HCT116 (cell line): ENCODE data around the gene MCC. TPM values are rescaled to one million over a fixed set of nuclear protein-coding genes. Genes with fewer than 3 reads are reported as not detected.

Experiments
- ATAC-seq: fragments of 200-7000 bp; cut with Tn5 transposase; 2 replicates; pipeline ENCODE4 v1.9.1; 2020; ENCODE audit warnings: mild to moderate bottlenecking, moderate library complexity
- BruUV-seq: library from RNA; stranded (reverse); fragments of 400-500 nt; replicated peaks from 2 replicates; lab custom pipeline; 2021; lab: Mats Ljungman, UMichigan
- CTCF ChIA-PET: fragments of 300-600 bp; sonication (Branson Sonifier 250); formaldehyde crosslinking; loops from one replicate; lab custom pipeline; 2021; ENCODE audit warnings: antibody characterized with exemption; lab: Charles Lee
- POLR2A ChIA-PET: fragments of 300-600, 350-600 bp; sonication (Branson Sonifier 250); formaldehyde crosslinking; loops from one replicate; lab custom pipeline; 2021; ENCODE audit warnings: antibody characterized with exemption; lab: Charles Lee
- RAD21 ChIA-PET, 2 experiments: fragments of 300-600 bp; sonication (Branson Sonifier 250); formaldehyde crosslinking; loops; one replicate each; lab custom pipeline; 2023; ENCODE audit warnings: low total read pairs in 2 of 2; ENCODE audit not compliant: uncharacterized antibody in 2 of 2, unreplicated experiment in 2 of 2, low non-redundant PET in 1 of 2; lab: Charles Lee
- DNase-seq: peaks from one replicate; pipeline ENCODE4 v3.0.0-alpha.2; 2010; ENCODE audit warnings: low read depth, low spot score
- H2AFZ ChIP-seq: fragments of 200-600 bp; shearing (Covaris generic), sonication (generic); 2 replicates; pipeline ENCODE4 v1.6.1; 2017; ENCODE audit warnings: low read depth, mixed run types, mixed read lengths, antibody characterized with exemption, low read length; ENCODE audit not compliant: poor library complexity, severe bottlenecking
- H3K27ac ChIP-seq: 2 replicates; pipeline ENCODE4 v1.5.1; 2012; ENCODE audit warnings: low read depth, low read length
- H3K27me3 ChIP-seq: fragments of 200-600 bp; sonication (generic); 2 replicates; pipeline ENCODE4 v1.6.1; 2016; ENCODE audit warnings: mixed run types, low read length, mixed read lengths; ENCODE audit not compliant: insufficient read depth
- H3K36me3 ChIP-seq, 2 experiments: fragments of 200-500 bp in 1 of 2; fragments of 200-600 bp in 1 of 2; sonication (Bioruptor generic) in 1 of 2; sonication (generic) in 1 of 2; 2 replicates each; pipeline versions ENCODE4 v1.5.1 to v1.6.1; 2014 to 2016; ENCODE audit warnings: low read length in 2 of 2, inconsistent platforms in 1 of 2, mixed read lengths in 1 of 2, mixed run types in 1 of 2; ENCODE audit not compliant: insufficient read depth in 2 of 2, control insufficient read depth in 1 of 2
- H3K4me1 ChIP-seq, 2 experiments: fragments of 200-600 bp in 1 of 2; sonication (generic) in 1 of 2; 2 replicates each; pipeline versions ENCODE4 v1.5.1 to v1.6.1; 2012 to 2017; ENCODE audit warnings: low read length in 2 of 2, inconsistent platforms in 1 of 2, mild to moderate bottlenecking in 1 of 2, mixed read lengths in 1 of 2, mixed run types in 1 of 2, moderate library complexity in 1 of 2; ENCODE audit not compliant: insufficient read depth in 2 of 2, control insufficient read depth in 1 of 2
- H3K4me2 ChIP-seq: fragments of 200-600 bp; sonication (generic); 2 replicates; pipeline ENCODE4 v1.6.1; 2017; ENCODE audit warnings: mixed run types, low read length, mixed read lengths
- H3K4me3 ChIP-seq, 2 experiments: fragments of 200-600 bp in 1 of 2; sonication (generic) in 1 of 2; replicated peaks in 1 of 2; 2 replicates each; pipeline ENCODE4 v1.5.1; 2011 to 2016; ENCODE audit warnings: low read length in 2 of 2, control low read depth in 1 of 2, low read depth in 1 of 2, mild to moderate bottlenecking in 1 of 2, mixed read lengths in 1 of 2, mixed run types in 1 of 2
- H3K79me2 ChIP-seq: fragments of 200-600 bp; sonication (generic); 2 replicates; pipeline ENCODE4 v1.6.1; 2017; ENCODE audit warnings: mild to moderate bottlenecking, mixed run types, low read length, moderate library complexity, mixed read lengths; ENCODE audit not compliant: insufficient read depth
- H3K9ac ChIP-seq: fragments of 200-600 bp; sonication (generic); 2 replicates; pipeline ENCODE4 v1.6.1; 2016; ENCODE audit warnings: low read length, mixed read lengths
- H3K9me2 ChIP-seq: fragments of 200-600 bp; sonication (generic), shearing (Covaris generic); 2 replicates; pipeline ENCODE4 v1.6.1; 2017; ENCODE audit warnings: mixed run types, mild to moderate bottlenecking, moderate library complexity; ENCODE audit not compliant: insufficient read depth
- H3K9me3 ChIP-seq, 2 experiments: fragments of 200-500 bp in 1 of 2; fragments of 200-600 bp in 1 of 2; sonication (Bioruptor generic) in 1 of 2; sonication (generic) in 1 of 2; 2 replicates each; pipeline ENCODE4 v1.6.1; 2014 to 2017; ENCODE audit warnings: low read length in 2 of 2, mixed read lengths in 2 of 2, inconsistent platforms in 1 of 2, low read depth in 1 of 2, mild to moderate bottlenecking in 1 of 2, mixed run types in 1 of 2, moderate library complexity in 1 of 2; ENCODE audit not compliant: control insufficient read depth in 1 of 2, insufficient read depth in 1 of 2
- H4K20me1 ChIP-seq: fragments of 200-600 bp; sonication (generic), shearing (Covaris generic); 2 replicates; pipeline ENCODE4 v1.6.1; 2017; ENCODE audit warnings: mixed run types, mild to moderate bottlenecking, moderate library complexity; ENCODE audit not compliant: insufficient read depth
- CBX3 ChIP-seq: IDR thresholded peaks from 2 replicates; pipeline ENCODE4 v1.6.1; 2012; ENCODE audit warnings: low read depth
- EGR1 ChIP-seq: IDR thresholded peaks from 2 replicates; pipeline ENCODE4 v1.6.1; 2012; ENCODE audit warnings: low read depth
- ELF1 ChIP-seq: IDR thresholded peaks from 2 replicates; pipeline ENCODE4 v1.6.1; 2012; ENCODE audit warnings: low read depth, borderline replicate concordance
- EZH2 ChIP-seq: fragments of 200-600 bp; sonication (generic); IDR thresholded peaks from 2 replicates; pipeline ENCODE4 v1.6.1; 2017; ENCODE audit warnings: antibody characterized with exemption, mixed run types
- JUND ChIP-seq: IDR thresholded peaks from 2 replicates; pipeline ENCODE4 v1.6.1; 2012
- POLR2A ChIP-seq: IDR thresholded peaks from 2 replicates; pipeline ENCODE4 v1.7.0; 2011; ENCODE audit warnings: borderline replicate concordance; ENCODE audit not compliant: insufficient read depth, insufficient read length; ENCODE audit errors: extremely low read depth
- POLR2AphosphoS5 ChIP-seq: IDR thresholded peaks from 2 replicates; pipeline ENCODE4 v1.6.1; 2011; ENCODE audit warnings: mild to moderate bottlenecking, low read depth, low read length, moderate library complexity
- SIN3A ChIP-seq: IDR thresholded peaks from 2 replicates; pipeline ENCODE4 v1.6.1; 2012; ENCODE audit warnings: low read depth
- SP1 ChIP-seq: IDR thresholded peaks from 2 replicates; pipeline ENCODE4 v1.6.1; 2012; ENCODE audit warnings: low read depth
- SRF ChIP-seq: IDR thresholded peaks from 2 replicates; pipeline ENCODE4 v1.6.1; 2012; ENCODE audit warnings: low read depth
- TCF7L2 ChIP-seq: IDR thresholded peaks from 2 replicates; pipeline ENCODE4 v1.7.0; 2011; ENCODE audit warnings: borderline replicate concordance, inconsistent platforms; ENCODE audit not compliant: insufficient read depth, insufficient read length; ENCODE audit errors: extremely low read depth
- ZFX ChIP-seq: fragments of 450-650 bp; IDR thresholded peaks from 2 replicates; pipeline ENCODE4 v1.6.1; 2017
- intact Hi-C: fragments of 100-400 bp; cut with micrococcal nuclease; formaldehyde crosslinking; loops from 2 replicates; pipeline ENCODE4 v1.10.0; 2022
- total RNA-seq: library from RNA; stranded (reverse); gene quantifications from one replicate; pipeline ENCODE4 v1.2.1, GENCODE V29; 2021; ENCODE audit not compliant: unreplicated experiment
- TF ChIP-seq, protein P1 (sequence below), 3 experiments: fragments of 200-600 bp in 1 of 3; sonication (generic) in 1 of 3; IDR thresholded peaks in 2 of 3; conservative IDR thresholded peaks in 1 of 3; 2 replicates each; pipeline ENCODE4 v1.5.1; 2012 to 2017; ENCODE audit warnings: low read depth in 2 of 3, low read length in 2 of 3, antibody characterized with exemption in 1 of 3, borderline replicate concordance in 1 of 3, control low read depth in 1 of 3, mild to moderate bottlenecking in 1 of 3, mixed read lengths in 1 of 3, mixed run types in 1 of 3, moderate library complexity in 1 of 3; ENCODE audit not compliant: insufficient read depth in 1 of 3
- TF ChIP-seq, protein P2 (sequence below): IDR thresholded peaks from 2 replicates; pipeline ENCODE4 v1.6.1; 2012
- TF ChIP-seq, protein P3 (sequence below): IDR thresholded peaks from 2 replicates; pipeline ENCODE4 v1.6.1; 2011; ENCODE audit warnings: mild to moderate bottlenecking, low read length, moderate library complexity; ENCODE audit not compliant: insufficient replicate concordance; ENCODE audit errors: extremely low read depth
- TF ChIP-seq, protein P4 (sequence below): IDR thresholded peaks from 2 replicates; pipeline ENCODE4 v1.6.1; 2012

The MCC gene
- total RNA-seq, 1 experiment from 2014 or later: 20.1 TPM

DNA sequence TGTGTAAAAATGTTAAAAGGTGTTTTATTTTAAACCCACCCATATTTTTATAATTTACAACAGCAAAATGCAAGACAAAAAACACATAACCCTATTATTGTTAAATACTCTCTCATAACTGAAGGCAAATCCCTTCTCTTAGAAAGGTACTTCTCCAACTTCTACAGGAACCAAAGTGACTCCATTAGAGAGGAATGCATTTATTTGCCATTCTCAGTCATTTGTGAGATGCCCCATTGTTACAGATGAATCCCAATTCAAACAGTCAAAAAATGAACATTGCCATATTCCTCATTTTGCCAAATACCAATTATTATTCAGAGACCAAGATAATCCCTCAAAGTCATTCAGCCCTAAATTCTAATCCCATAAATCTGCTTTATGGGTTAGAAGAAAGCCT lies 229.2 kb downstream of the MCC start:
- Histone ChIP-seq H4K20me1 (no peaks in the 10 kb centered on the region), H3K9ac (no peak overlapping the region), H2AFZ (no peak overlapping the region), H3K27me3 (no peaks in the 10 kb centered on the region), H3K27ac (no peak overlapping the region), H3K36me3 (no peaks in the 10 kb centered on the region), H3K4me2 (no peak overlapping the region), H3K9me2 (no peaks in the 10 kb centered on the region), H3K79me2 (no peaks in the 10 kb centered on the region), H3K9me3 (no peaks in the 10 kb centered on the region), H3K4me3 (no peak overlapping the region), H3K4me1 (no peaks in the 10 kb centered on the region)
- ATAC-seq: no peak
- no peak for DNase-seq
- RAD21 ChIA-PET: no interaction called here
- BruUV-seq: no TSS peak
- intact Hi-C loops: no loop called here
- CTCF ChIA-PET: no interaction called here
- POLR2A ChIA-PET: no interaction called here
- TF ChIP-seq, protein P1, sequence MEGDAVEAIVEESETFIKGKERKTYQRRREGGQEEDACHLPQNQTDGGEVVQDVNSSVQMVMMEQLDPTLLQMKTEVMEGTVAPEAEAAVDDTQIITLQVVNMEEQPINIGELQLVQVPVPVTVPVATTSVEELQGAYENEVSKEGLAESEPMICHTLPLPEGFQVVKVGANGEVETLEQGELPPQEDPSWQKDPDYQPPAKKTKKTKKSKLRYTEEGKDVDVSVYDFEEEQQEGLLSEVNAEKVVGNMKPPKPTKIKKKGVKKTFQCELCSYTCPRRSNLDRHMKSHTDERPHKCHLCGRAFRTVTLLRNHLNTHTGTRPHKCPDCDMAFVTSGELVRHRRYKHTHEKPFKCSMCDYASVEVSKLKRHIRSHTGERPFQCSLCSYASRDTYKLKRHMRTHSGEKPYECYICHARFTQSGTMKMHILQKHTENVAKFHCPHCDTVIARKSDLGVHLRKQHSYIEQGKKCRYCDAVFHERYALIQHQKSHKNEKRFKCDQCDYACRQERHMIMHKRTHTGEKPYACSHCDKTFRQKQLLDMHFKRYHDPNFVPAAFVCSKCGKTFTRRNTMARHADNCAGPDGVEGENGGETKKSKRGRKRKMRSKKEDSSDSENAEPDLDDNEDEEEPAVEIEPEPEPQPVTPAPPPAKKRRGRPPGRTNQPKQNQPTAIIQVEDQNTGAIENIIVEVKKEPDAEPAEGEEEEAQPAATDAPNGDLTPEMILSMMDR (IDR thresholded peaks at IDR 0.05 in 2 of 3, conservative IDR thresholded peaks at IDR 0.05 in 1 of 3; ENCODE audit: borderline replicate concordance in 1 of 3, insufficient read depth in 1 of 3, low read depth in 2 of 3, low read length in 2 of 3): no peak
- no peak for TF ChIP-seq EZH2
- TF ChIP-seq, protein P2, sequence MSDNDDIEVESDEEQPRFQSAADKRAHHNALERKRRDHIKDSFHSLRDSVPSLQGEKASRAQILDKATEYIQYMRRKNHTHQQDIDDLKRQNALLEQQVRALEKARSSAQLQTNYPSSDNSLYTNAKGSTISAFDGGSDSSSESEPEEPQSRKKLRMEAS: no peak
- no peak for TF ChIP-seq SP1
- TF ChIP-seq, protein P3, sequence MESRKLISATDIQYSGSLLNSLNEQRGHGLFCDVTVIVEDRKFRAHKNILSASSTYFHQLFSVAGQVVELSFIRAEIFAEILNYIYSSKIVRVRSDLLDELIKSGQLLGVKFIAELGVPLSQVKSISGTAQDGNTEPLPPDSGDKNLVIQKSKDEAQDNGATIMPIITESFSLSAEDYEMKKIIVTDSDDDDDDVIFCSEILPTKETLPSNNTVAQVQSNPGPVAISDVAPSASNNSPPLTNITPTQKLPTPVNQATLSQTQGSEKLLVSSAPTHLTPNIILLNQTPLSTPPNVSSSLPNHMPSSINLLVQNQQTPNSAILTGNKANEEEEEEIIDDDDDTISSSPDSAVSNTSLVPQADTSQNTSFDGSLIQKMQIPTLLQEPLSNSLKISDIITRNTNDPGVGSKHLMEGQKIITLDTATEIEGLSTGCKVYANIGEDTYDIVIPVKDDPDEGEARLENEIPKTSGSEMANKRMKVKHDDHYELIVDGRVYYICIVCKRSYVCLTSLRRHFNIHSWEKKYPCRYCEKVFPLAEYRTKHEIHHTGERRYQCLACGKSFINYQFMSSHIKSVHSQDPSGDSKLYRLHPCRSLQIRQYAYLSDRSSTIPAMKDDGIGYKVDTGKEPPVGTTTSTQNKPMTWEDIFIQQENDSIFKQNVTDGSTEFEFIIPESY: no peak
- TF ChIP-seq, protein P4, sequence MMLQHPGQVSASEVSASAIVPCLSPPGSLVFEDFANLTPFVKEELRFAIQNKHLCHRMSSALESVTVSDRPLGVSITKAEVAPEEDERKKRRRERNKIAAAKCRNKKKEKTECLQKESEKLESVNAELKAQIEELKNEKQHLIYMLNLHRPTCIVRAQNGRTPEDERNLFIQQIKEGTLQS: no peak
- no peak for TF ChIP-seq ZFX
- no peak for TF ChIP-seq CBX3
- no peak for TF ChIP-seq POLR2AphosphoS5
- TF ChIP-seq SIN3A: no peak
- no peak for TF ChIP-seq TCF7L2
- TF ChIP-seq EGR1: no peak
- TF ChIP-seq JUND: no peak
- TF ChIP-seq POLR2A: no peak
- no peak for TF ChIP-seq ELF1
- no peak for TF ChIP-seq SRF
